Measurements from ENCODE around the gene IL1A. TPM values are rescaled to one million over a fixed set of nuclear protein-coding genes. Genes with fewer than 3 reads are reported as not detected.
A peak's percentile ranks its signal among the peaks of the same experiment; 100 is the strongest.

IL1A gene
- total RNA-seq, 2 donors from 2014 or later, result 0.49 to 2.0 TPM

DNA sequence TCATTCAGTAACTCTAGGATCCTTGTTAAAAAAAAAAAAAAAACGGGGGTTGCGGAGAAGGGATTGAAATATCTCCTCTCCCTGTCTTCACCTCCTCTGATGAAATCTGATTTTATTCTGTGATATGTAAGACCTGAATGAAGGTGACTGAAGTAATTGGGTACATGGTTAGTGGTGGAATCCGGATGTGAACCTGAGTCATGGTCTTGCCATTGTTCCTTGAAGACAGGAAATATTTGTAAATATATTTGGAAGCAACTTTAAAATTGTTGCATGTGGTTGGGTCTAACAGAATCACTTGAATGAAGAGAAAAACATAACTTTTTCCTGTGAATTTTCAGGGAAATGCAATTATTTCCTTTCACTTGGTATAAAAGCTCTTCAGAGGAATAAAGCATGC, 3.0 kb upstream of the IL1A start:
- DNase-seq (ENCODE audit: low spot score in 2 of 2), result no peak
- H3K36me3 Mint-ChIP-seq, result no peaks in the 10 kb centered on the region
- H3K27ac Mint-ChIP-seq, result no peak overlapping the region
- H3K9me3 Mint-ChIP-seq, result no peaks in the 10 kb centered on the region
- no peak for ATAC-seq

DNA sequence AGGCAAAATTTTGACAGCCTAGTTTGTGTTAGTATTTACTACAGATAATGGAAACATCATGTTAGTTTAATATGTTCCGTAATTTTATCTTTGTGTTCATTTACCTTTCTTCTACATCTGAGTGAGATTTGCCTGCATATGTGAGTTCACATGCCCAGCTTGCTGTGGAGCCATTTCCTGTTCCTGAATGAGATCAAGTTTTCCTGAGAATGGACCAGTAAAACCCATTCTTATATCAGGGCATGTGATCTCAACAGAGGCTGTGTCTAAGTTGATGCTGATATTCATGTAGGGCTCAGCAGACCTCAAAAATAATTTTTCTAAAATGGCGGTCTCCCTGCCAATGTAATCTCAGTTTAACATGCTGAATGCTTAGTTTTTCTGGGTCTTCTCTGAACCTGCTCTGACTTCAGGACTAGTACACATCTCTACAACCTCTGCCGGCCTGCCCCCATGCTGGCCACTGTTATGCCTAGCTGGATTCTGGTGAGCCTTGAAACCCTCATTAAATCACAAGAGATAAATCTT, 1.0 kb downstream of the IL1A start:
- Mint-ChIP-seq H3K27ac (no peak overlapping the region), H3K36me3 (no peaks in the 10 kb centered on the region)
- no peak for ATAC-seq

DNA sequence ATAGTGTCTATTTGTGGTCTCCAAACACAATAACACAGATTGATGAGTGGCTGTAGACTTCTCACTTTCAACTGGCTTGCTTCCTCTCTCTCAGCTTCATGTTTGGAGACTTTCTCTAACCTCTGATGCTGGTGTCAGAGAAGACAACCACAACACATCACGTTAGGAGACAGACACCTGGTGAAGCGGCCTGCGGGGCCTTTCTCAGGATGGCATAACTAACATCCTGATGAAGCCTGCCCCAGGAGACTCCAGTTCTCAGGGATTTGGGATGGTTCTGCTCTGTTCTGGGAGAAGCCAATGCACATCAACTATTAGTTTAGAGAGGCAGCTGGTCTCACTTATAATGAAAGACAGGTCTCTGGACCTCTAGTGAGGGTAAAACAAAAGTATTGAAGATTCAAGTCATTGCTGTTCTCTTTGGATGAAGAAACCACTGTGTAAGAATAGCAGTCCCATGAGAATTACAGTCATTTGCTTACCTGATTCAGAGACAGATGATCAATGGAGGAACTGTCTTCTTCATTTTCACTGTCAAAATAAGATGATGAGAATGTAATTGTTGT, 2.0 kb downstream of the IL1A start:
- peaks cover 0 to 3% of the 10 kb centered on the region in 2 donors for H3K9me3 Mint-ChIP-seq
- H3K27ac Mint-ChIP-seq, result no peak overlapping the region
- DNase-seq (ENCODE audit: low spot score in 2 of 2) (no peak), ATAC-seq (peak in 1 of 2 donors; percentile 53)
- H3K36me3 Mint-ChIP-seq, result peaks cover 0 to 2% of the 10 kb centered on the region in 2 donors

More for the DNA sequence above, 1.0 kb downstream of the IL1A start:
- no peak for DNase-seq (ENCODE audit: low spot score in 2 of 2)
- no peaks in the 10 kb centered on the region for H3K9me3 Mint-ChIP-seq

DNA sequence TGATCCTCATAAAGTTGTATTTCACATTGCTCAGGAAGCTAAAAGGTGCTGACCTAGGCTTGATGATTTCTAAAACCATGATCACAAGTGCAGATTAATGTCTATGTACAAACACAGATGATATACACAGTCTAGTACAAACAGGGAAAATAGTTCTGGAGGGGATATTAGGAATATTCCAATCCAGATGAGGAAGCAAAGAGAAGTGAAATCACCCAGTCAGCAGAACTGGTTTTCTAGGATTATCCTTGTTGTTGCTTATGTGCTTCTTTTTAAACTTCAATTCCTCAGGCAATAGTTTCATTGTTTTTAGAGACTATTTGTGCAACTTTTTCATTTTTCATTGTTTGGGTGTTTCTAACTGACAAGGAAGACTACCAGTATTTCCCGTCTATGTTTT, 4.7 kb downstream of the IL1A start:
- H3K36me3 Mint-ChIP-seq, result peaks cover 6% of the 10 kb centered on the region in 2 donors
- ATAC-seq (no peak), DNase-seq (ENCODE audit: low spot score in 2 of 2) (no peak)
- no peak overlapping the region for H3K27ac Mint-ChIP-seq
- H3K9me3 Mint-ChIP-seq, result peaks cover 4 to 9% of the 10 kb centered on the region in 2 donors

DNA sequence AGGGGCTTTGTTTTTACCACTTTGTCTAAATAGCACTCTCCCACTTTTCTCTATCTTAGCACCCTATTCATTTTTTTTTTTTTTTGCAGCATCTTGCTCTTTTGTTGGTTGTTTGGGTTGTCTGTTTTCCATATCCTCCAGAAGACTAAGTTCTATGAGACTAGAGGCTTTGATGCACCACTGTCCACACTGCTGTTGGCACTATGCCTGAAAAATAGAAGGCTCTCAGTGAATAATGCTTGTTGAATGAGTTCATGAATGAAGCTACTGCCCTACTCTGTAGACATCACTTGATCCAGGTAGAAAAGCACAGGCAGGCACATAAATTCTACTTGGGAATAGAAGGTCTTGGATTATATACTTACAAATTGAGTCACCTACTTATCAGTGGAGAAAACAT, 7.3 kb downstream of the IL1A start:
- ATAC-seq (no peak), DNase-seq (ENCODE audit: low spot score in 2 of 2) (no peak)
- H3K36me3 Mint-ChIP-seq, result peaks cover 6% of the 10 kb centered on the region in 2 donors
- H3K9me3 Mint-ChIP-seq, result peaks cover 4 to 9% of the 10 kb centered on the region in 2 donors
- no peak overlapping the region for H3K27ac Mint-ChIP-seq

DNA sequence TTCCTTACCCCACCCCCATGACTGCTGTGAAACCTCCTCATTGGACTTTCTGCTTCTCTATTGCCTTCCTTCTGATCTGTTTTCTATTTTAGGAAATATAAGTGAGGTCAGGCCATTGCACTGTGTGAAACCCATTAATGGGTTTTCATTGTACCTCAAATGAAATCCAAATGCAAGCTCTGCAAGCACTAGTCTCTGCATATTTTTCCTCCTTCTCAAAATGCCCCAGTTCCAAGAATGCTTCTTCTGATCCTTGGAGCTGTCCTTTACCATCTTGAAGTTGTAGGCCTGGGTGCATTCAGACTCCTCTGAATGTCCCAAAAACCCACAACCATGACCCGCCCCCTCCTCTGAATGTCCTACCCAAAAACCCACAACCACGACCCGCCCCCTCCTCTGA, 8.2 kb downstream of the IL1A start:
- H3K27ac Mint-ChIP-seq, result no peak overlapping the region
- no peak for ATAC-seq

DNA sequence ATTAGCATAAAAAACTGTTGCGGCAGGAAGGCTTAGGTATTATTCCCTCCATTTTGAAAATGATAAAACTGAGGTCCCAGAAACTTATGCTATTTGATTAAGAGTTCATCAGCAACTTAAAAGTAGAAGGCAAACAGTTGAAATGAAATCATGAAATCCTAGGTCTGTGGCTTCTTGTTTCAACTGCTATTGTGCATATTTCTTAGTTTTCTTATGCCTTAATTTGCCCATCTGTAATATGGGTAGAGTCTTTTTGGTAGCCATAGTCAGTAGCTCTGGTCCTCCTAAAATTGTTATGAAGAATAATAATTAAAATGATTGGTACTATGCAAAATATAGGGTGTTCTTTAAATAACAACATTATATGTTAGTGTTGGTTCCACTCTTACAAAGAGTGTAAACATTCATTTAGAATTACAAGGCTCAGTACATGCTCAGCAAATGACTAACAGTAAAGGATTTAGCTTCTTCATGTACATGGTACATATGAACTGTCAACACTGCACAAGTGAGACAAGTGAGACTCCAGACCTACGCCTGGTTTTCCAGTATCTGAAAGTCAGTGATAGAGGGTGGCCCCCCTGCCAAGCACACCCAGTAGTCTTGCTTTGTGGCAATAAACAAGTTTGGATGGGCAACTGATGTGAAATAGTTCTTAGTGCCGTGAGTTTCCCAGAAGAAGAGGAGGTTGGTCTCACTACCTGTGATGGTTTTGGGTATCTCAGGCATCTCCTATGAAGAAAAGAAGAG, 9.6 kb downstream of the IL1A start:
- DNase-seq (ENCODE audit: low spot score in 2 of 2) (no peak), ATAC-seq (no peak)
- Mint-ChIP-seq H3K27ac (no peak overlapping the region), H3K36me3 (peaks cover 6% of the 10 kb centered on the region in 2 donors), H3K9me3 (peaks cover 4 to 9% of the 10 kb centered on the region in 2 donors)

More for the DNA sequence above, 8.2 kb downstream of the IL1A start:
- no peak for DNase-seq (ENCODE audit: low spot score in 2 of 2)
- peaks cover 6% of the 10 kb centered on the region in 2 donors for H3K36me3 Mint-ChIP-seq
- H3K9me3 Mint-ChIP-seq, result peaks cover 4 to 9% of the 10 kb centered on the region in 2 donors

DNA sequence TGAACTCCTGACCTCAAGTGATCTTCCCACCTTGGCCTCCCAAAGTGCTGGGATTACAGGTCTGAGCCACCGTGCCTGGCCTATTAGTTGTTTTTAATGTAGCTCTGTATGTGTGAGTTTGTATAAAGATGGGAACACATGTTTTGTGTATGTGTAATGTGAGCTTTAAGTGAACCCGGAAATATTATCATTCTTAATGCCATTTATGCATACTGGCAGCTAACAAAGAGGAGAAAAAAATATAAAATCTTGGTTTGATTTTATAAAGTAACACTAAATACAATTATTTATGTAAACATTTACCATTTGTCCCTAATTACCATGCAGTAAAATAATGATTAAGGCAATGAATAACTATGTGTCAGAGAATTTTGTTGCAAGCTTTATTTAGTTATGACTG, 10.7 kb downstream of the IL1A start:
- no peak for ATAC-seq
- no peak for DNase-seq (ENCODE audit: low spot score in 2 of 2)
- Mint-ChIP-seq H3K27ac (no peak overlapping the region), H3K36me3 (peaks cover 6% of the 10 kb centered on the region in 2 donors), H3K9me3 (peaks cover 4 to 9% of the 10 kb centered on the region in 2 donors)

DNA sequence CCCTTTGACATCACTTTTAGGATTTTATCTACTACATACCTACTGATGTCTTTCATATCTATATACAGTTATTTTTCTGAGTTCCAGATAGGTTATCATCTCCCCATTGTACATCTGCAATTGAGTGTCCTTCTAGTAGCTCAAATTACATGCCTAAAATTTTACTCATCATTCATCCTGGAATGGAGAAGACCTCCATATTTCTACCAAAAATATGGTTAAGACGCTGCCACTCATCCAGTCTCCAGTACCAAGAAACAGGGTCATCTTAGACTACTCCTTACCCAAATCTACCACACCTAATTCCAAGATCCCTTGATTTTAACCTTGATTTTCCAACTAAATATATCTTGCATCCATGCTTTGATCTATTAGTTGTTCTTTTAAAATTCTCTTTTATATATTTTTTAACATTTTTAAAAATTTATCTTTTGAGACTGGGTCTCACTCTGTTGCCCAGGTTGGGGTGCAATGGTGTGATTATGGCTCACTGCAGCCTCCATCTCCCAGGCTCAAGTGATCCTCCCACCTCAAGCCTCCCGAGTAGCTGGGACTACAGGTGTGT, 11.3 kb downstream of the IL1A start:
- peaks cover 6 to 8% of the 10 kb centered on the region in 2 donors for H3K36me3 Mint-ChIP-seq
- DNase-seq (ENCODE audit: low spot score in 2 of 2) (no peak), ATAC-seq (no peak)
- H3K27ac Mint-ChIP-seq, result no peak overlapping the region
- H3K9me3 Mint-ChIP-seq, result peaks cover 4 to 9% of the 10 kb centered on the region in 2 donors

DNA sequence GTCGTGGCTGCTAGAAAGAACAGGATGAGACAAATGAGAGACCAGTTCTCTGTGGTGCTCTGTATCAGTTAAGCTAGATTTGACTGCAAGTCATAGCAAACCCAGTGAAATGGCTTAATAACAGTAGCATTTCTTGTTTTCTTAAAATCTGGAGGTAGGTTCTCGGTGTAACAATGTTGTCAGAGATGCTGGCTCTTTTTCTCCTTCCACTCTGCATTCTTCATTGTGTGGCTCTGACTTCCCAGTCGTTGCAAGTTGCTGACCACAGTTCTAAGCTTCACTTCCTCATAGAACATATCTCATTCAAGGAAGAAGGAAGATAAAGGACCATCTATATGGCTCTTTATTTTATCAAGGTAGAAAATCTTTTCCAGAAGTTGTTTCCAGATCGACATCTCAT, 12.0 kb downstream of the IL1A start:
- Mint-ChIP-seq H3K27ac (no peak overlapping the region), H3K9me3 (peaks cover 4 to 6% of the 10 kb centered on the region in 2 donors), H3K36me3 (peaks cover 3 to 15% of the 10 kb centered on the region in 2 donors)
- DNase-seq (ENCODE audit: low spot score in 2 of 2) (no peak), ATAC-seq (no peak)

DNA sequence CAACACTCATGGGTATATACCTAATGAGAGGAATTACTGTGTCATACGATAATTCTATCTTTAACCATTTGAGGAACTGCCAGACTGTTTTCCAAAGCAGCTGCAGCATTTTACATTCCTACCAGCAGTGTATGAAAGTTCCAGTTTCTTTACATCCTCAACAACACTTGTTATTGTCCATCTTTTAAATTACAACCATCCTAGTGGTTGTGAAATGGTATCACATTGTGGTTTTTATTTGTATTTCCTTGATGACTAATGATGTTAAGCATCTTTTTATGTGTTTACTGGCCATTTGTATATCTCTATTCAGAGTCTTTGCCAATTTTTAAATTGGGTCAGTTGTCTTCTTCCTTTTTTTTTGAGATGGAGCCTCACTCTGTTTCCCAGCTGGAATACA, 15.9 kb downstream of the IL1A start:
- ATAC-seq, result no peak

DNA sequence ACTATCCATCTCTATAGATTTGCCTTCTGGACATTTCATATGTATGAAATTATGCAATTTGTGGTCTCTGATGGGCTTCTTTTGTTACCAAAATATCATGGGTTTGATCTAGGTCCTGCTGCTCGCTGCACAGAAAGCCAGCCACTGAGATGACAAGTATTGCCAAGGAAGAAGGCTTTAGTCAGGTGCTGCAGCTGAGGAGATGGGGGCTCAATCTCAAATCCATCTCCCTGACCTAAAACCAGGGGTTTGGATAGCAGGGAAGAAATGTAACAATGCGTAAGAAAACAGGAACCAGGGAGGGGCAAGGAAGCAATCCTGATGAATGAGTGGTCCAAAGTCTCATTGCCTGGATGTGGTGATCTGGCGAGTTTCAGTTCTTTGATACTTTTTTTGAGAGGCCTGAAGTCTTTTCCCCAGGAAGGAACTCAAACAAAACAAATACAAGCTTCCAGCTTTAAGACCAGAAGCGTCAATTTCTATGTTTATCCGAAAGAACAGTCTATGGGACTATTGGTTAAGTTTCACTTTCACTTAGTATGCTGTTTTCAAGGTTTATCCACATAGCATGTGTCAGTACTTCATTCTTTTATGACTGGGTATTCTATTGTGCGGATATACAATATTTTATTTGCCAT, 16.5 kb downstream of the IL1A start:
- no peak for DNase-seq (ENCODE audit: low spot score in 2 of 2)
- H3K27ac Mint-ChIP-seq, result no peak overlapping the region
- no peak for ATAC-seq
- H3K36me3 Mint-ChIP-seq, result peaks cover 18 to 28% of the 10 kb centered on the region in 2 donors
- no peaks in the 10 kb centered on the region for H3K9me3 Mint-ChIP-seq

More for the DNA sequence above, 15.9 kb downstream of the IL1A start:
- Mint-ChIP-seq H3K27ac (no peak overlapping the region), H3K36me3 (peaks cover 12 to 24% of the 10 kb centered on the region in 2 donors), H3K9me3 (no peaks in the 10 kb centered on the region)
- no peak for DNase-seq (ENCODE audit: low spot score in 2 of 2)

DNA sequence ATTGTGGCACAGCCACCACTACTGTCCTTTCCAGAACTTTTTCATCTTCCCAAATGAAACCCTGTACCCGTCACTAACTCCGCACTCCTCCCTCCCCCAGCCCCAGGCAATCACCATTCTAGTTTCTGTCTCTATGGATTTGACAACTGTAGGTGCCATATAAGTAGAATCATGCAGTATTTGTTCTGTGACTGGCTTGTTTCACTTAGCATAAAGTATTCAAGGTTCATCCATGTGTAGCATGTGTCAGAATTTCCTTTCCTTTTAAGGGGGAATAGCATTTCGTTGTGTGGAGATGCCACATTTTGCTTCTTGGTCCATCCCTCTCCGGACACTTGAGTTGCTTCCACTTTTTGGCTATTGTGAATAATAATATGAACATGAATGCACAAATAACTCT, 19.0 kb downstream of the IL1A start:
- peaks cover 18 to 37% of the 10 kb centered on the region in 2 donors for H3K36me3 Mint-ChIP-seq
- ATAC-seq (no peak), DNase-seq (ENCODE audit: low spot score in 2 of 2) (no peak)
- H3K9me3 Mint-ChIP-seq, result no peaks in the 10 kb centered on the region
- peak overlapping the region in 1 of 2 donors; percentile 97 for H3K27ac Mint-ChIP-seq

DNA sequence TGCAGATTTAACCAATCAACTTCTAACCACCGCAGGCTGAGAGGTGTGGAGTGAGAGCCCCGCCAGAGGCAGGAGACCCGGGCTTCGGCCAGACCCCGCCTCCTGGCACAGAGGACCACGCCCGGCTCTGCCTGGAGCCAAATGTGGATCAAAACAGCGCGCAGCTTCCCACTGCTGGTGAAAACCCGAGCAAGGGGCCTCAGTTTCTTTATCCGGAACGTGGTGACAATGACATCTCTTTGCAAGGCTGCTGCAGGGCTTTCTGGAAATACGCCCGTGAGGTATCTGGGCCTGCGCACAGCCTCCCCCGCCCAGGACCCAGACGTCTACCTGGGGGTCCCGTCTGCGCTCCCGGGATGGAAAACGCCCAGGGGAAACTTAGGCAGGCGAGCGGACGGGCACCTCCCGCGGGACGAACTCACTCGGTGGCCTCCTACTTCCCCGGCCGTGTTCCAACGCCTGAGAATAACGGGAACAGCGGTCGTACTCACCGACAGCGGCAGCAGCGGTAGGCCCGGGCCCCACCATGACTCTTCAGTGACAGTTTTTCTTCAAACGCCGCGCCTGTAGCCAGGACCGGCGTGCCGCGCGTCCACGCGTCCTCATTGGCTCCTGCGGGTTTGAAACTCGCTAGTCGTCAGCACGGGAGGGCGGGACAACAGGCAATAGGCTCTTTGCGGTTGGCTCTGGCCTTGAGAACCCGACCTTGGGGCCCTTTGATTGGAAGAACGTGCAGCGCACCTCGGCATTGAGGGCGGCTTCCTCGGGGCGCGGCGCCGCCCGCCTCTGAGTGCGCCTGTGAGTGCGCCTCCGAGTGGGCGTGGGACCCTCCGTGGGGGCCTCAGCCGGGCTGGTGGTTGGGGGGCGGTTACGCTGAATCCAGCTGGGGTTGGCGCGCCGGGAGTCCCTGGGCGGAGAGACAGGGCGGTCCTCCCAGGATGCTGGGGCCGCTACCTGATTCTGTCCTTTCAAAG, 19.9 kb downstream of the IL1A start, which contains the start of gene CKAP2L:
CKAP2L (minus strand) TSS at position 539 of the 974 bp plus-strand sequence; CDS start at position 528, 11 bp downstream.
- peaks cover 18 to 37% of the 10 kb centered on the region in 2 donors for H3K36me3 Mint-ChIP-seq

DNA sequence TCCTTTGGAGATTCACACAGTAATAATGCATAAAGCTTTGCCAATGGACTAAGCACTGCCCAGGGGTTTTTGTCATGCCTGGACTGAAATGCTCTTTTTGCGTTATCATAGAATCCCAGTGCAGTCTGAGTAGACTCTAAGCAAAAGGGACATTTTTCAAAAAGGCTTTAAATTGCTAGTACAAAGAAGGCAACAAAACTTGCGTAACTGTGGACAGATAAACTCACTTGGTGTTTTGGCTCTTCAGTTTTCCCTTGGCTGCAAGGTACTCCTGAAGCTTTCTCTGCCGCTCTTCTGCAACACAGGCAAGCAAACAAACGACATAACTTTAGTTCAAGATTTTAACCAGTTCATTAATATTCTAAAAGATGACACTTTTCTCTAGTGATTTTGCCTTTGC, 22.0 kb downstream of the IL1A start:
- DNase-seq (ENCODE audit: low spot score in 2 of 2) (no peak), ATAC-seq (no peak)
- Mint-ChIP-seq H3K36me3 (peaks cover 18 to 36% of the 10 kb centered on the region in 2 donors), H3K27ac (no peak overlapping the region), H3K9me3 (no peaks in the 10 kb centered on the region)

More for the DNA sequence above, 19.9 kb downstream of the IL1A start, which contains the start of gene CKAP2L:
- DNase-seq (ENCODE audit: low spot score in 2 of 2) (peak; percentile 92 to 96), ATAC-seq (peak; percentile 98)
- peak within 1 kb of the TSS; percentile 97 to 98 for H3K27ac Mint-ChIP-seq
- no peaks in the 10 kb centered on the region for H3K9me3 Mint-ChIP-seq

DNA sequence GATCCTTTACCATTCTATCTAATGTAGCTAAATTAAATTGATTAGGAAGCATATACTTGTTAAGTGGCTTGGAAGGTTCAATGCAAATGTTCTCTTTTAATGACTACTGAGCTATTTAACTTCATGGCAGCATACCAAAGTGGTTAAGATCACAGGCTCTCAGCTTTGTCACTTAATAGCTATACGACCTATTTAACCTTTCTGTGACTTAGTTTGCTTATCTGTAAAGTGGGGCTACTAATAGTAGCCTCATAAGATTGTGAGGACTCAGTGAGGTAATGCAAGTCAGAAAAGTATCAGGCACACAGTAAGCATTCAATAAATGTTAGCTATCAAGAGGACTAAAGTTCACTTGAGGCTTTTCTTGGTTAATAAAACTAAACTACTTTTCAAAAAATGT, 24.1 kb downstream of the IL1A start:
- no peaks in the 10 kb centered on the region for H3K9me3 Mint-ChIP-seq
- no peak for DNase-seq (ENCODE audit: low spot score in 2 of 2)
- ATAC-seq, result no peak
- H3K36me3 Mint-ChIP-seq, result peaks cover 33 to 48% of the 10 kb centered on the region in 2 donors
- no peak overlapping the region for H3K27ac Mint-ChIP-seq
